Suppressor macrophage treated with lipopolysaccharide for 4 hours (primary cell): ENCODE measurements around the gene SHISA6.
"Not testable (repeated sequence)": the region's sequence is repeated elsewhere in the genome, so short reads cannot be mapped to it uniquely, and the experiment has no call there.

Experiments used
- DNase-seq: peaks from one replicate; pipeline ENCODE4 v3.0.0-alpha.2; 2020

SHISA6 gene

DNA sequence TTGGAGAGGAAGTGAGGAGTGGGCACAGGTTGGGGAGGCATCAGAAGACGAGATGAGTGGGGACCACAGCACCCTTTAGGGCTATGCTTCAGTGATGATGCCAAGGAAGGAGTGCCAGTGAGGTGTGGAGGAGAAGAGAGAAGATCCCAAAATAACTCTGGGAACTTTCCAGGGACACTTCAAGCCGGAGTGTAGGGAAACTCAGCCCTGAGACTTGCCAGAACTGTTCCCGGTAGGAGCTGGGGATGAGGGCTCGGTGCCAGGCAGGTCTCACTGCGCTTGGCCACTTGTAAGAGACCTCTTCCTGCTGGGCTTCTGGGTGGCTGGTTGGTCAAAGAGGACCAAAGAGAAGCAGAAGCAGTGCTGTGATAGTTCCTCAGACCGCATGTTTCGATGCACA, 63.6 kb downstream of the SHISA6 start:
- no peak for DNase-seq

DNA sequence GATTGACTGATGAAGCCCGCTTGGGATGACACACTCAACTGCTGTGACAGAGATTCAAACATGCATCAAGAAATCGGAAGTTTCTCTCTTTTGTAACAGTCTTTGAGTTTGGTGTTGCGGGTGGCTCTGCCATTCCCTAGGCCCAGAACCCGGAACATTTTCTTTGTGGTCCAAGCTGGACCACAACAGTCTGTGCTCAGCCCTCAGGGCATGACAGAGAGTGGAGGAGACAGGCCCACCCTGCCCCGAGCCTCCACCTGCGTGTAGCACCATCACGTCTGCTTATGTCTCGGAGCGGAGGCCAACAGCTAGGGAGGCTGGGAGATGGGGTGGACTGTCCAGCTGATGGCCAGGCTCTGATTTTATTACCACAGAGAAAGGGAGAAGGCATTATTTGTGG, 64.5 kb downstream of the SHISA6 start:
- no peak for DNase-seq

- no peak for DNase-seq
Observed at GRCh38 chr17:11308531-11308930, 67.5 kb downstream of the SHISA6 start.

- no peak for DNase-seq
Observed at GRCh38 chr17:11309033-11309432, 68.0 kb downstream of the SHISA6 start.

- no peak for DNase-seq
Observed at GRCh38 chr17:11309850-11310249, 68.8 kb downstream of the SHISA6 start.

DNA sequence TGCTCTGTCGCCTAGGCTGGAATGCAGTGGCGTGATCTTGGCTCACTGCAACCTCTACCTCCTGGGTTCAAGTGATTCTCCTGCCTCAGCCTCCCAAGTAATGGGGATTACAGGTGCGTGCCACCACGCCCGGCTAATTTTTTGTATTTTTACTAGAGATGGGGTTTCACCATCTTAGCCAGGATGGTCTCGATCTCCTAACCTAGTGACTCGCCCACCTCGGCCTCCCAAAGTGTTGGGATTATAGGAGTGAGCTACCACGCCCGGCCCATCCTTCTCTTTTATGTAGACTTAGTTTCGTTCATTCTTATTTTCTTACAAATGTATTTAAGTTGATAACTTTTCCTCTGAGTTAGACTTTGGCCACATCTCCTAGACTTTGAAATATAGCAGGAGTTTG, 75.4 kb downstream of the SHISA6 start:
- DNase-seq: not testable (repeated sequence)

DNA sequence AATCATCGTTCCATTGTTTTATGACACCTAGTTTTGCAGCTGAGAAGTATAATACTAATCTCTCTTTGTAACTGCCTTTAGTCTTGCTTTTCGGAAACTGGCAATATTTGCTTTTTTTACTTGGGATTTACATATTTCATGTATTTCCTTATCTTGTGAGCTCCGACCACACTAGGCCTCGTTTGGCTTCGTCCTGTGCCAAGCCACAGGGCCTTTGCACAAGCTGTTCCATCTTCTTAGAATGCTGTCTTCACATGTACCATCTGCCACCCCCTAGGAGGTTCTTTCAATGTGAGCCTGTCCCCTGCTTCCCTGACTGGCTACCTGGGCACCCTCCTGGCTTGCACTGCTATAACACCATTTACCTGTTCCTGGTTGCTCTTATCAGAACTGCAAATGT, 77.2 kb downstream of the SHISA6 start:
- no peak for DNase-seq

DNA sequence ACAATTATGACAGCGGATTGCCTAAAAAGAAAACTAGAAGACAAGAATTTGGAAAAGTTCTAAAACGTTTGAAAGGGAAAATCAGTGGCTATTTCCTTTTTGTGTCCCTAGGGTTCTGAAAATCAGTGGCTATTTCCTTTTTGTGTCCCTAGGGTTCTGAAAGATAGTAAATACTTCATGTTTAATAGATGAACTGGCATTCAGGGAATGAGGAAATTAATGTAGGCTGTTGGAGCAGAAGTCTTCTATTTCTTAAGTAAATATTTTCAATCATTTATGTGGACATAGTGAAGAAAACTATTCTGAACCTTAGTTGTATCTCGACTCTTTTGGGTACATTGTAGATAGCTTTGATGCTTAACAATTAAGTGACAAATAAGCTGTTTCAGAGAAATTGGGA, 78.9 kb downstream of the SHISA6 start:
- no peak for DNase-seq

GRCh38 chr17:11324021-11324420, 83.0 kb downstream of the SHISA6 start:
- no peak for DNase-seq

DNA sequence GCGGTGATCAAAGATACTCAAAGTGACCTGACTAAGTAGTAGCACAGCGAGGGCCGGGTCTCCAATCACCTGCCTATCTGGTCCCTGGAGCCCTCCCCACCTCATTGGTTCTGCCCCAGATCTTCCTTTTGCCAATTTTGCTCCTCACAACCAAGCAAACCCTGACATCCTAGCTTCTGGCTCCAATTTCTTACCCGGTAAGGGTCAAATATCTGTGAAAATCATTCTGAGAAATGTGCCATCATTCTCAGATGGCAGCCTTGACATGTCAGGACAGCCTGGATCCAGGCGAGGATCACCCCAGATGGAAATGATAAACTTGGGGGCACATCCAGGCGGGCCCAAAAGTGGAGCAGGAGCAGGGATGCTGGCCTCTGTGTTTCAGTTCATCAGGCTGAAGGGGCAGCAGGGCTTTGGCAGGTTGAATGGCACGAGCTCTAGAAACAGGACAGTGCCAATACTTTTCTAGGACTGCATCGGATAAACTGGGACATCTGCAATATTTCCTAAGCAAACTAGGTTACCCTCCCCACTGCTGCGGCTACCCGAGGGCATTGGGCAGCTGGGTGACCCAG, 83.9 kb downstream of the SHISA6 start:
- no peak for DNase-seq

DNA sequence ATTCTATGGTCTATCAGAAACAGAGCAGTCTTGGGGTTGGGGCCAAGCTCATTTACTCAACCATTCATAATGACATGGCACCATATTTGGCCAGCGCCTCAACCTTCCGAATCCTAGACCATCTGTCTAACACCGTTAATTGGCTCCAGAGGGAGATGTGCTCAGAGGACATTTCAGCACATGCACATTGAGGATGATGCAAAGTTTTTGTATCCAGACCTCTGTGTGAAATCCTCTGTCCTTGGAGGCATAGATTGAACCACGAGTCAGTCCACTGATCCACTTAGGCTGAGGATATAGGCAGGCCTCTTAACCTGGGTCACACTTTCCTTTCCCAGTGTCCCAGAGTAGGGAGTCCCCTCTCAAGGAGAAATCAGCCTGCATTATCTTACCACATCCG, 85.5 kb downstream of the SHISA6 start:
- DNase-seq: no peak

DNA sequence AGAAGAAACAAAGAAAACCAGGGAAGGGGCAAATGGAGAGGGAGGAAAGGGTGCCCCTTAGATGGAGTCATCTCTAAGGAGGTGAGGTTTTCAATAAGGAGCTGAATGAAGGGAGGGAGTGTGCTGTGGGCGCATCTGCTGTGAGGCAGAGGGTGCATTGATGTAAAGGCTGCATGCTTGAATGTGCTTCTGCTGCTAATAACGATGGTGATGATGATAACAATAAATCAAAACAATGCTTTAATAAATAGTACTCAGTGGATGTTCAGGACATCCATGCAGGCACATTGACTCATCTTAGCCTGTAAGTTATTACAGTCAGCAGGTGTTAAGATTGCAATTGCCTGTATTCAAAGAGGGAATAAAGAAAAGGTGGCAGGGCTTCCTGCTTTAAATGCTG, 87.8 kb downstream of the SHISA6 start:
- DNase-seq: no peak

DNA sequence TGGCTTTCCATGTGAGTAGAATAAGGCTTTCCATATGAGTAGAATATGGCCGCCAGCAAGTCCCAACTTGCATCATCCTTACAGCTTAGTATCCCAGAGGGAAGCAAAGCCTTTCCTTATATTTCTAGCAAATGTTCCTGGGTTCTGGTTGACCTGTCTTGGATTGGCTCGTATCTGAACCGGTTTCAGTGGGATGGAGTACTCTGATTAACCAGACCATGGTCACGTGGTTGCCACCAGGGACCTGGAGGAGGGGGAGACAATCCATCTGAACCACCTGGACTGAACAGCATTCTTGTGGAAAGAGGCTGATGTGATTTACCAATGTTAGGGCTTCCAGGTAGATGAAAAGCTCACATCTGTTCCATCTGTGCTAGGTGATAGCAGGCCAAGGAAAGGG, 89.0 kb downstream of the SHISA6 start:
- no peak for DNase-seq

- DNase-seq: no peak
Observed at GRCh38 chr17:11330826-11331225, 89.8 kb downstream of the SHISA6 start.

DNA sequence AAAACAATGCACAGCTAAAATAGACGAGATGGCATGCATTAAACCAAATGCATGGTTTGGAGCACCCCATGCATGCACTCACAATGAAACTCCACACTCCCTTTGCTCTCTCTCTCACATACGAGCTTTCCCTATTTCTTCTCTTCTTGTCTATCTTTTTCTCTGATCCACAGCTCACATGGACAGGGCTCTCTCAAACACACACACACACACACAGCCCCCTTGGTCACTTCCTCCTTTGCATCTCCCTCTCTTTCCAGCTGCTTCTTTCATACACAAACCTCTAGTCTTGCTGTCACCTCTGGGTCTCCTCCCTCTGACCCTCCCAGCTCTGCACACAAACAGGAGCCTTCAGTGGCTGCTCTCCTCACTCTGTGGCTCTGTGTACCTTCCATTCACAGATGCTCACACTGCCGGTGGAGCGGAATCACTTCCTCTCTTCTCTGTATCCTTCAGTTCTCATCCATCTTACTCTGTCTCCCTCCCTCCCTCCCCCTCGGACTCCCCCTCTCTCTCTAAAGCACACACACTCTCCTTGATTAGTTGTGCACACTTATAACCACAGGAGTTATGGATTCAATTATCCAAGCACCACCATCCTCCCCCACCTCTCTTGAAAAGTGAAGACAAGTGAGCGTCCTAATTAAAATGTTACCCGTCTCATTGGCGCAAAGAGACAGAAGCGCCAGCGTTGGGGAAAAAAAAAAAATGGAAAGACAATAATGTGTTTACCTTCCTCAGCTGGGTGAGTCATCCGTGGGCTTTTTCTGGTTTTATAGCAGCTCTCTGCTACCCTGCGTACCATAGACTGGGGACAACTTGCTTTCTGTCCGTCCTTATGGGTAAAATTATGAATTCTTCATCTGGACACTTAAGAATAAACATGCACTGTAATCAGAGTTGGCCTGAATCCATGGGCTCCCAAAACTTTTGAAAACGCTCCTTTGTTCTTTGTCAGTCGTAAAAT, 90.8 kb downstream of the SHISA6 start:
- no peak for DNase-seq

GRCh38 chr17:11332706-11333105, 91.7 kb downstream of the SHISA6 start:
- no peak for DNase-seq

- no peak for DNase-seq
Observed at GRCh38 chr17:11334493-11334892, 93.5 kb downstream of the SHISA6 start.

GRCh38 chr17:11336290-11336689, 95.3 kb downstream of the SHISA6 start:
- DNase-seq: no peak

- DNase-seq: no peak
Observed at GRCh38 chr17:11340803-11341202, 99.8 kb downstream of the SHISA6 start.

GRCh38 chr17:11342138-11342537, 101.1 kb downstream of the SHISA6 start:
- no peak for DNase-seq

GRCh38 chr17:11349106-11349505, 108.1 kb downstream of the SHISA6 start:
- DNase-seq: no peak

- DNase-seq: no peak
Observed at GRCh38 chr17:11351479-11351878, 110.5 kb downstream of the SHISA6 start.

DNA sequence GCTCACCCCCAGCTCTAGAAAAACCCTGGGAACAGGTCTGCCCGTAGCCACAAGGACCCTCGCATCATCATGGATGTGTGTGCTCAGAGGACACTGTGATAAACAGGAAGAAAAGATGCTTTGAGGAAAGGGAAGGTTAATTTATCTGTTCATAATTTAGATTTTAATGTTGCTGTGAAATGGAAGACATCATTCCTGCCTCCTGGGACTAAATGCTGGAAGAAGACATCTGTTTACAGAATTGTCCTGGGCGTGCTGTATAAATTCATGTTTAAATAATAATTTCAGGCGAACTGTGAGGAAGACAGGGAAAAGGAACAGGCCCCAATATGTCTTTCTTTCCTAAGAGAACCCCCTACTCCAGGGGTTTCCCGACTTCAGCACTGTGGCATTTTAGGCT, 112.6 kb downstream of the SHISA6 start:
- no peak for DNase-seq

DNA sequence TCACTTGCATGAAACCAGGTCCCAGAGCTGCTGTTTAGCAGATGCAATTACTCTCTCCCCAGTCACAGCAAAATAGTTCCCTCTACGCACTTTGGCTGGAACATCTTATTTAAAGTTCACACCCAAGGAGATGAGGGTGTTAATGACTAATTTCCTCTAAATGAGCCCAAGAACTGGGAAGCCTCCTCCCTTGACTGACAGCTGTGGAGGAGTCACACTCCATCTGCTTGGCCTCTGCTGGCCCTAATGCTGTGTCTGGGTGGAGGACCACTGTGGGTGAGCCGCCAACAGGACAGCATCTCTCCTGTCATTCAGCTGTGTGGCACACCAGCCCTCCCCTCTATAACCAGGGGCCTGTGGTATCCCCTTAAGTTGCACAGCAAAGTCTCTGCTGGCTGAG, 115.4 kb downstream of the SHISA6 start:
- DNase-seq: no peak
